Fibroblast of mammary gland (primary cell): ENCODE results near the gene MYBPC2.
"Not testable (repeated sequence)": the region's sequence is repeated elsewhere in the genome, so short reads cannot be mapped to it uniquely, and the experiment has no call there.

Experiments
- DNase-seq: peaks from one replicate; pipeline ENCODE4 v3.0.0-alpha.2; 2010; ENCODE audit warnings: low read depth
- H3K4me3 ChIP-seq: 2 replicates; pipeline ENCODE4 v1.5.1; 2011; ENCODE audit warnings: low read depth, mild to moderate bottlenecking, low read length, moderate library complexity; ENCODE audit not compliant: control insufficient read depth
- TF ChIP-seq, protein P1 (sequence below): conservative IDR thresholded peaks from 2 replicates; pipeline ENCODE4 v1.5.1; 2011; ENCODE audit warnings: low read depth, low read length, inconsistent platforms; ENCODE audit not compliant: control insufficient read depth, insufficient read depth

Gene MYBPC2

DNA sequence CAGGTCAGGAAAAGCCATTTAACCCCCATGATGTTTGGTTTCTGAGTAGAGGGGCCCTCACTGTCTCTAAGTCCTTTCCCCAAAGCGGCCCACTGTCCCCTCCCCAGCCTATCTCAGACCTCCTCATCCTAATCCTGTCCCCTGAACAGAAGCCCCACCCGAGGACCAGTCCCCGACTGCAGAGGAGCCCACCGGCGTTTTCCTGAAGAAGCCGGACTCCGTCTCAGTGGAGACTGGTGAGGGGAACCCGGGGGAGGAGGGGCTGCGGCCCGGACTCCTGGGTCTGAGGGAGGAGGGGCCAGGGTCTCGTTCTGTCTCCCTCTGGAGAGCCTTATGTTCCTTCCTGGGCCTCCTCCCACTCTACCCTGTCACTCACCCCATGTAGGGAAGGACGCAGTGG is 2.9 kb downstream of the MYBPC2 start:
- no peak overlapping the region for H3K4me3 ChIP-seq
- DNase-seq, result no peak
- TF ChIP-seq, protein P1, sequence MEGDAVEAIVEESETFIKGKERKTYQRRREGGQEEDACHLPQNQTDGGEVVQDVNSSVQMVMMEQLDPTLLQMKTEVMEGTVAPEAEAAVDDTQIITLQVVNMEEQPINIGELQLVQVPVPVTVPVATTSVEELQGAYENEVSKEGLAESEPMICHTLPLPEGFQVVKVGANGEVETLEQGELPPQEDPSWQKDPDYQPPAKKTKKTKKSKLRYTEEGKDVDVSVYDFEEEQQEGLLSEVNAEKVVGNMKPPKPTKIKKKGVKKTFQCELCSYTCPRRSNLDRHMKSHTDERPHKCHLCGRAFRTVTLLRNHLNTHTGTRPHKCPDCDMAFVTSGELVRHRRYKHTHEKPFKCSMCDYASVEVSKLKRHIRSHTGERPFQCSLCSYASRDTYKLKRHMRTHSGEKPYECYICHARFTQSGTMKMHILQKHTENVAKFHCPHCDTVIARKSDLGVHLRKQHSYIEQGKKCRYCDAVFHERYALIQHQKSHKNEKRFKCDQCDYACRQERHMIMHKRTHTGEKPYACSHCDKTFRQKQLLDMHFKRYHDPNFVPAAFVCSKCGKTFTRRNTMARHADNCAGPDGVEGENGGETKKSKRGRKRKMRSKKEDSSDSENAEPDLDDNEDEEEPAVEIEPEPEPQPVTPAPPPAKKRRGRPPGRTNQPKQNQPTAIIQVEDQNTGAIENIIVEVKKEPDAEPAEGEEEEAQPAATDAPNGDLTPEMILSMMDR, result no peak

DNA sequence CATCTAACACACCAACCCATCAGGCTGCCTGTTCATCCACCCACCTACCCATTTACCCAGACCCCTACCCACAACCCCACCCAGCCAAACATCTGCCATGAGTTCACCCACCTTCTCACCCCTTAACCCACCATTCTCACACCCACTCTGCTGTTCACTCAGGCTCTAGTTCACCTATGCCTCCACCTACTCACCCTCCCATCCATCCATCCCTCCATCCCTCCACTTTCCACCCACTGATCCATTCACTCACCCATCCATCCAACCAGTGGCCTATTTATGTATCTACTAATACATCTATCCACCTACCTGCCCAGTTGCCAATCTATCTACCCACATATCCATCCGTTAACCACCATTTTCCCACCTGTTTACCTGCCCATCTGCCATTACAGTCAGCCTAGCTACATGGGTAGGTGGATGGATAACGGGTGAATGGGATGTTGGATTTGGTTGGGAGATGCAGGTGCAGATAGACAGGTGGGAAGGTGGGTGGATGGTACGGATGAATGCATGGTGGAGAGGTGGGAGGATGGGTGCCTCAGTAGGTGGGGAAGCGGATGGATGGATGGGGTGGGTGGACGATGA is 5.3 kb downstream of the MYBPC2 start:
- no peak for DNase-seq
- H3K4me3 ChIP-seq, result no peak overlapping the region
- TF ChIP-seq, protein P1, result no peak

DNA sequence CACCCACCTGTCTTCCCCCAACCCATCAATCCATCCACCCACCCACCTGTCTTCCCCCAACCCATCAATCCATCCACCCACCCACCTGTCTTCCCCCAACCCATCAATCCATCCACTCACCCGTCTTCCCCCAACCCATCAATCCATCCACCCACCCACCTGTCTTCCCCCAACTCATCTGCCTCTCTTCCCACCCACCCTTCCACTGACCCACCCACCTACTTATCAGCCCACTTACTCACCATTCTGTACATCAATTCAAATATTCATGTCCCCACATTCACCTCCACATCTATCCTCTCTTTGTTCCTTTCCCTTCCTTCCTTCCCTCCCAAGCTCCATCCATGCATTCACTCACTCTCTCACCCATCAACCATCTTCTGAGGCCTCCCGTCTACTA is 6.4 kb downstream of the MYBPC2 start:
- H3K4me3 ChIP-seq, DNase-seq: not testable (repeated sequence)

DNA sequence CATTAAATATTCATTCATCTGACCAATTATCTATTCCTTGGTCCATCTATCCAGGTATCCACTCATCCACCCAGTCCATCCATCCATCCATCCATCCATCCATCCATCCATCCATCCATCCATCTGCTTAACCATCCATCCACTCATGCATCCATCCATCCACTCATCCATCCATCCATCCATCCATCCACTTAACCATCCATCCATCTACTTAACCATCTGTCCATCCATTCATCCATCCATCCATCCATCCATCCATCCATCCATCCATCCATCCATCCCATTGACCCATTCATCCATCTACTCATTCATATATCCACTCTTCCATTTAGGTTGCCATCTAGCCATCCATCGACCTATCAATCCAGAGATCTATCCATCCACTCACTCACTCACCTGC is 11.4 kb downstream of the MYBPC2 start:
- no peak overlapping the region for H3K4me3 ChIP-seq
- DNase-seq, result no peak
- TF ChIP-seq, protein P1, result no peak

DNA sequence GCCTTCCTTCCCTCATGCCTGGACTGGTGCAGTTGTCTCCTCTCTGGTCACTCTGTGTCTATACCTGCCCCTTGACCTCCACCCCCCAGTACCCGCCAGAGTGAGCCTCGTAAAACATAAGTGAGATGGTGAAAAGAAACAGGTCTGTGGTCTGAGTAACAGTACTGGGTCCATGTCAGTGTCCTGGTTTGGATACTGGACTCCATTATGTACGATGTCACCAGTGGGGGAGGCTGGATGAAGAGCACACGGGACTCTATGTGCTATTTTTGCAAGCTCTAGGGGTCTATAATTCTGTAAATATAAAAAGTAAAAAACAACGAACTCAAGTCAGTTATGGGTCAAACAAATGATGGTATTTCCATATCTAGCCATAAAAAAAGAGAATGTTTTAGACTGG is 14.4 kb downstream of the MYBPC2 start:
- H3K4me3 ChIP-seq, result no peak overlapping the region
- TF ChIP-seq, protein P1, result no peak
- no peak for DNase-seq

DNA sequence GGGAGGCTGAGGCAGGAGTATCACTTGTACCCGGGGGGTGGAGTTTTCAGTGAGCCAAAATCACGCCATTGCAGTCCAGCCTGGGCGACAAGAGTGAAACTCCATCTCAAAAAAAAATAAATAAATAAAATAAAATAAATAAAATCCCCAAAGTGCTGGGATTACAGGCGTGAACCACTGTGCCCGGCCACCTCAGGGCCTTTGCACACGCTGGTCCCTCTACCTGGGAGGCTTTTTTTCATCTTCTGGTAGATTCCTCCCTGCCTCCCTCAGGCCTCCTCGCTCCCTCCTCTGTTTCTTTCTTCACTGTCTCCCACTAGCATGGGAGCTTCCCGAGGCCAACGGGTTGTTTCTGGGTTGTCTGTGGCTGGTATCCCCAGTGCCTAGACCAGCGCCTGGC is 15.1 kb downstream of the MYBPC2 start:
- no peak overlapping the region for H3K4me3 ChIP-seq
- TF ChIP-seq, protein P1, result no peak
- DNase-seq, result no peak

DNA sequence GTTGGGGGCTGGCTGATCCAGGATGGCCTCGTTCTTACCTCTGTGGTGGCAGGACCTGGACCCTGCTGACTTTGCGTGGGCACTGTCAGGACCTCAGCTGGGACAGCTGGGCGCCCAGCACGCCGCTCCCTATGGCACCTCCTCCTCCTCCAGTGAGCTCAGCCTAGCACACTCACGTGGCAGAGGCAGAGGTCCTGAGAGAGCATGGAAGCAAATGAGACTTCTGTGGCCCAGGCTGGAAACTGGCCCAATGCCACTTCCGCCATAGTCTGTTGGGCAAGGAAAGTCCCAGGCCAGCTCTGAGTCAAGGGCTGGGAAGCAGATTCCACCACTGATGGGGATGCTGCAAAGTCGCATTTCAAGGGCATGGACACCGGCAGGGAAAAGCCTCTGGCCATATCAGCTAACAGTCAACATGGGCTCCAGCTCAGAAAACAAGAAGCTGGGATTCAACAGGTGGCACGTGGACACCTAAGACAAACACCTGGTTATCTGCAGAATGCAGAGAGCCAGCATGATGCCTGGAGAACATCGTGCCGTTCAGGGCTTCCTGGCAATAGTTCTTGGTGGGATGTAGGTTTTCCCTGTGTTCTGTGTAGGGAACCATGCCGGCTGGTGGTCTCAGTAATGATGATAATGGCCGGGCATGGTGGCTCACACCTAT is 16.7 kb downstream of the MYBPC2 start:
- TF ChIP-seq, protein P1, result no peak
- DNase-seq, result peak; percentile 9

More for the DNA sequence above, 16.7 kb downstream of the MYBPC2 start:
- H3K4me3 ChIP-seq, result no peak overlapping the region
